Colonic mucosa (tissue), 4 donors: ENCODE measurements around the gene TSPAN4. TPM values are rescaled to one million over a fixed set of nuclear protein-coding genes. Genes with fewer than 3 reads are reported as not detected.

ENCODE experiments used
- DNase-seq: peaks from one replicate; pipeline ENCODE4 v3.0.0-alpha.2; 2020
- H3K27ac ChIP-seq: fragments of 200-600 bp; one replicate; pipeline ENCODE4 v1.8.0; 2021
- H3K27me3 ChIP-seq: fragments of 200-600 bp; one replicate; pipeline ENCODE4 v1.8.0; 2021
- H3K36me3 ChIP-seq: fragments of 200-600 bp; one replicate; pipeline ENCODE4 v1.8.0; 2021
- H3K4me1 ChIP-seq: fragments of 200-600 bp; one replicate; pipeline ENCODE4 v1.8.0; 2021; ENCODE audit warnings: mild to moderate bottlenecking
- H3K4me3 ChIP-seq: fragments of 200-600 bp; one replicate; pipeline ENCODE4 v1.8.0; 2021
- H3K9ac ChIP-seq, 2 donors: one replicate each; pipeline ENCODE4 v1.7.0; 2013; ENCODE audit warnings: control low read depth in 2 of 2, low read depth in 2 of 2, low read length in 2 of 2
- H3K9me3 ChIP-seq: fragments of 200-600 bp; one replicate; pipeline ENCODE4 v1.8.0; 2021
- intact Hi-C: fragments of 100-400 bp; cut with DNase I; formaldehyde crosslinking; loops from one replicate; pipeline ENCODE4 v1.14.1; 2022
- total RNA-seq, 2 donors: library from RNA; stranded (reverse); fragmentation: NEBNext Ultra II Directional in 1 of 2; extraction: Animal tissue kit (Norgen Biotek cat#: 25700) in 1 of 2; gene quantifications; one replicate each; pipeline ENCODE4 v1.2.1, GENCODE V29; 2021
- TF ChIP-seq, protein P1 (sequence below): fragments of 200-600 bp; IDR thresholded peaks from one replicate; pipeline ENCODE4 v1.8.0; 2022; ENCODE audit warnings: antibody characterized with exemption, mild to moderate bottlenecking
- donor health status: healthy.
- donor health status: DM: no; HTN: no; CAD: no.
- donor health status: DM: no; HTN: no; CAD: no.

The TSPAN4 gene
- total RNA-seq, 2 donors from 2014 or later = 12.1 to 12.7 TPM

- Histone ChIP-seq H3K9ac (no peak overlapping the region), H3K27me3 (no peaks in the 10 kb centered on the region), H3K4me1 (no peaks in the 10 kb centered on the region), H3K9me3 (no peaks in the 10 kb centered on the region), H3K4me3 (no peak overlapping the region), H3K36me3 (no peaks in the 10 kb centered on the region), H3K27ac (no peak overlapping the region)
- intact Hi-C loops = no loop called here
- TF ChIP-seq, protein P1, sequence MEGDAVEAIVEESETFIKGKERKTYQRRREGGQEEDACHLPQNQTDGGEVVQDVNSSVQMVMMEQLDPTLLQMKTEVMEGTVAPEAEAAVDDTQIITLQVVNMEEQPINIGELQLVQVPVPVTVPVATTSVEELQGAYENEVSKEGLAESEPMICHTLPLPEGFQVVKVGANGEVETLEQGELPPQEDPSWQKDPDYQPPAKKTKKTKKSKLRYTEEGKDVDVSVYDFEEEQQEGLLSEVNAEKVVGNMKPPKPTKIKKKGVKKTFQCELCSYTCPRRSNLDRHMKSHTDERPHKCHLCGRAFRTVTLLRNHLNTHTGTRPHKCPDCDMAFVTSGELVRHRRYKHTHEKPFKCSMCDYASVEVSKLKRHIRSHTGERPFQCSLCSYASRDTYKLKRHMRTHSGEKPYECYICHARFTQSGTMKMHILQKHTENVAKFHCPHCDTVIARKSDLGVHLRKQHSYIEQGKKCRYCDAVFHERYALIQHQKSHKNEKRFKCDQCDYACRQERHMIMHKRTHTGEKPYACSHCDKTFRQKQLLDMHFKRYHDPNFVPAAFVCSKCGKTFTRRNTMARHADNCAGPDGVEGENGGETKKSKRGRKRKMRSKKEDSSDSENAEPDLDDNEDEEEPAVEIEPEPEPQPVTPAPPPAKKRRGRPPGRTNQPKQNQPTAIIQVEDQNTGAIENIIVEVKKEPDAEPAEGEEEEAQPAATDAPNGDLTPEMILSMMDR = no peak
- DNase-seq = no peak
Observed at GRCh38 chr11:893008-893654, 50.5 kb downstream of the TSPAN4 start.

GRCh38 chr11:894575-895201 lies 52.0 kb downstream of the TSPAN4 start:
- DNase-seq = no peak
- Histone ChIP-seq H3K4me1 (no peaks in the 10 kb centered on the region), H3K4me3 (no peak overlapping the region), H3K27me3 (no peaks in the 10 kb centered on the region), H3K36me3 (no peaks in the 10 kb centered on the region), H3K9me3 (no peaks in the 10 kb centered on the region), H3K9ac (no peak overlapping the region), H3K27ac (no peak overlapping the region)
- TF ChIP-seq, protein P1 = no peak
- intact Hi-C loops = no loop called here

GRCh38 chr11:895331-896110 lies 52.9 kb downstream of the TSPAN4 start:
- TF ChIP-seq, protein P1 = no peak
- Histone ChIP-seq H3K9me3 (no peaks in the 10 kb centered on the region), H3K4me1 (no peaks in the 10 kb centered on the region), H3K27ac (no peak overlapping the region), H3K27me3 (no peaks in the 10 kb centered on the region), H3K36me3 (no peaks in the 10 kb centered on the region), H3K4me3 (no peak overlapping the region), H3K9ac (no peak overlapping the region)
- intact Hi-C loops = no loop called here
- no peak for DNase-seq

- intact Hi-C loops = no loop called here
- Histone ChIP-seq H3K27ac (no peak overlapping the region), H3K9me3 (no peaks in the 10 kb centered on the region), H3K4me1 (no peaks in the 10 kb centered on the region), H3K36me3 (peaks cover 4% of the 10 kb centered on the region), H3K9ac (no peak overlapping the region), H3K4me3 (no peak overlapping the region), H3K27me3 (no peaks in the 10 kb centered on the region)
- TF ChIP-seq, protein P1 = no peak
- no peak for DNase-seq
Observed at GRCh38 chr11:897253-898142, 54.8 kb downstream of the TSPAN4 start.

- no peak overlapping the region for H3K27ac ChIP-seq
- no peak for DNase-seq
- H3K36me3 ChIP-seq = peaks cover 4% of the 10 kb centered on the region
- H3K9me3 ChIP-seq = no peaks in the 10 kb centered on the region
- TF ChIP-seq, protein P1 = no peak
- intact Hi-C loops = no loop called here
- no peaks in the 10 kb centered on the region for H3K27me3 ChIP-seq
- H3K4me1 ChIP-seq = no peaks in the 10 kb centered on the region
- H3K9ac ChIP-seq = no peak overlapping the region
- H3K4me3 ChIP-seq = no peak overlapping the region
Observed at GRCh38 chr11:898143-898511, 55.5 kb downstream of the TSPAN4 start.
